Measurements from ENCODE around the gene ATP2C2. TPM values are rescaled to one million over a fixed set of nuclear protein-coding genes. Genes with fewer than 3 reads are reported as not detected.
"Not testable (repeated sequence)": the region's sequence is repeated elsewhere in the genome, so short reads cannot be mapped to it uniquely, and the experiment has no call there.

Gene ATP2C2
- total RNA-seq, 1 experiment from 2014 or later, result 20.3 TPM

- DNase-seq (ENCODE audit: low read depth, low spot score) (no peak), ATAC-seq (no peak)
- H3K4me1 ChIP-seq (ENCODE audit: control insufficient read depth in 1 of 2, insufficient read depth in 2 of 2, low read length in 2 of 2), result peaks cover 2 to 6% of the 10 kb centered on the region in 2 experiments; a peak in 1 of 4 replicates
- no TSS peak for BruUV-seq (replicated peaks)
- no peak for TF ChIP-seq ZNF274 (IDR thresholded peaks at IDR 0.05; ENCODE audit: low read depth, low read length)
- no peaks in the 10 kb centered on the region for H3K9me2 ChIP-seq (ENCODE audit: insufficient read depth)
- H4K20me1 ChIP-seq (ENCODE audit: insufficient read depth), result no peaks in the 10 kb centered on the region
- H3K27me3 ChIP-seq (ENCODE audit: insufficient read depth, low read length), result no peaks in the 10 kb centered on the region
- no peak overlapping the region for H3K27ac ChIP-seq (ENCODE audit: low read depth, low read length)
- peaks cover 4 to 9% of the 10 kb centered on the region in 2 experiments; a peak in 2 of 4 replicates for H3K9me3 ChIP-seq (ENCODE audit: control insufficient read depth in 1 of 2, insufficient read depth in 1 of 2, low read depth in 1 of 2, low read length in 2 of 2)
- RAD21 ChIA-PET (ENCODE audit: low non-redundant PET in 1 of 2, low total read pairs in 2 of 2, uncharacterized antibody in 2 of 2, unreplicated experiment in 2 of 2), result no interaction called here
- no peak overlapping the region for H3K4me3 ChIP-seq (replicated peaks in 1 of 2; ENCODE audit: low read depth in 1 of 2, low read length in 2 of 2)
- H3K4me2 ChIP-seq (ENCODE audit: low read length), result no peak overlapping the region
- POLR2A ChIA-PET, result no interaction called here
- no peaks in the 10 kb centered on the region for H3K36me3 ChIP-seq (ENCODE audit: control insufficient read depth in 1 of 2, insufficient read depth in 2 of 2, low read length in 2 of 2)
- intact Hi-C loops (cut with micrococcal nuclease), result no loop called here
- no peaks in the 10 kb centered on the region for H3K79me2 ChIP-seq (ENCODE audit: insufficient read depth, low read length)
- H2AFZ ChIP-seq (ENCODE audit: low read depth, low read length, poor library complexity, severe bottlenecking), result no peak overlapping the region
- no peak overlapping the region for H3K9ac ChIP-seq (ENCODE audit: low read length)
- CTCF ChIA-PET, result no interaction called here
Measured at GRCh38 chr16:84341528-84342295, 26.6 kb upstream of the ATP2C2 start.

- CTCF ChIA-PET; H3K27me3 ChIP-seq (ENCODE audit: insufficient read depth, low read length); intact Hi-C loops (cut with micrococcal nuclease): not testable (repeated sequence)
Measured at GRCh38 chr16:84343800-84344199, 24.5 kb upstream of the ATP2C2 start.

More at GRCh38 chr16:84343800-84344199, 24.5 kb upstream of the ATP2C2 start:
- H3K9me2 ChIP-seq (ENCODE audit: insufficient read depth); H3K27ac ChIP-seq (ENCODE audit: low read depth, low read length); H2AFZ ChIP-seq (ENCODE audit: low read depth, low read length, poor library complexity, severe bottlenecking); H3K4me1 ChIP-seq (ENCODE audit: control insufficient read depth in 1 of 2, insufficient read depth in 2 of 2, low read length in 2 of 2); RAD21 ChIA-PET (ENCODE audit: low non-redundant PET in 1 of 2, low total read pairs in 2 of 2, uncharacterized antibody in 2 of 2, unreplicated experiment in 2 of 2); DNase-seq (ENCODE audit: low read depth, low spot score); POLR2A ChIA-PET; BruUV-seq (replicated peaks); ATAC-seq; H3K4me3 ChIP-seq (replicated peaks in 1 of 2; ENCODE audit: low read depth in 1 of 2, low read length in 2 of 2); H3K36me3 ChIP-seq (ENCODE audit: control insufficient read depth in 1 of 2, insufficient read depth in 2 of 2, low read length in 2 of 2); H3K9me3 ChIP-seq (ENCODE audit: control insufficient read depth in 1 of 2, insufficient read depth in 1 of 2, low read depth in 1 of 2, low read length in 2 of 2); H3K9ac ChIP-seq (ENCODE audit: low read length); H4K20me1 ChIP-seq (ENCODE audit: insufficient read depth); H3K79me2 ChIP-seq (ENCODE audit: insufficient read depth, low read length); H3K4me2 ChIP-seq (ENCODE audit: low read length): not testable (repeated sequence)

All from HCT116 (cell line).